PFSK-1 (cell line): Measurements from ENCODE around the gene UGCG.

Experiments
- FOXP2 ChIP-seq: optimal IDR thresholded peaks from 2 replicates; pipeline ENCODE3; 2011; ENCODE audit warnings: borderline replicate concordance, control low read depth, inconsistent platforms; ENCODE audit not compliant: insufficient read depth; ENCODE audit errors: extremely low read length, extremely low read depth
- POLR2AphosphoS5 ChIP-seq: IDR thresholded peaks from 2 replicates; pipeline ENCODE4 v1.6.1; 2012; ENCODE audit warnings: low read depth, mild to moderate bottlenecking, control low read depth, low read length, moderate library complexity
- REST ChIP-seq, 2 experiments: IDR thresholded peaks; 2 replicates each; pipeline versions ENCODE4 v1.6.1 to v1.8.0; 2011 to 2012; ENCODE audit warnings: low read depth in 2 of 2, low read length in 2 of 2, control low read depth in 1 of 2, inconsistent platforms in 1 of 2, mild to moderate bottlenecking in 1 of 2, moderate library complexity in 1 of 2; ENCODE audit not compliant: insufficient read depth in 1 of 2
- SIN3A ChIP-seq: IDR thresholded peaks from 2 replicates; pipeline ENCODE4 v1.6.1; 2012; ENCODE audit warnings: mild to moderate bottlenecking, low read length, moderate library complexity, borderline replicate concordance; ENCODE audit not compliant: insufficient read depth
- TAF1 ChIP-seq: IDR thresholded peaks from 2 replicates; pipeline ENCODE4 v1.6.1; 2012; ENCODE audit warnings: low read length, control low read depth, borderline replicate concordance; ENCODE audit not compliant: insufficient read depth

UGCG gene

GRCh38 chr9:111961575-111961974, 65.0 kb downstream of the UGCG start:
- TF ChIP-seq FOXP2 (peak; percentile 20), REST (IDR thresholded peaks at IDR 0.05; ENCODE audit: insufficient read depth in 1 of 2, low read depth in 2 of 2, low read length in 2 of 2) (no peak)

- no peak for TF ChIP-seq SIN3A
- no peak for TF ChIP-seq REST (IDR thresholded peaks at IDR 0.05; ENCODE audit: insufficient read depth in 1 of 2, low read depth in 2 of 2, low read length in 2 of 2)
- TF ChIP-seq FOXP2, result no peak
- no peak for TF ChIP-seq POLR2AphosphoS5
- no peak for TF ChIP-seq TAF1
Observed at GRCh38 chr9:111962021-111962420, 65.4 kb downstream of the UGCG start.

- TF ChIP-seq POLR2AphosphoS5, result no peak
- no peak for TF ChIP-seq TAF1
- no peak for TF ChIP-seq FOXP2
- TF ChIP-seq SIN3A, result no peak
- no peak for TF ChIP-seq REST (IDR thresholded peaks at IDR 0.05; ENCODE audit: insufficient read depth in 1 of 2, low read depth in 2 of 2, low read length in 2 of 2)
Observed at GRCh38 chr9:111963995-111964394, 67.4 kb downstream of the UGCG start.

GRCh38 chr9:111965566-111966019, 69.0 kb downstream of the UGCG start:
- TF ChIP-seq TAF1 (no peak), FOXP2 (no peak), REST (IDR thresholded peaks at IDR 0.05; ENCODE audit: insufficient read depth in 1 of 2, low read depth in 2 of 2, low read length in 2 of 2) (no peak)

- no peak for TF ChIP-seq REST (IDR thresholded peaks at IDR 0.05; ENCODE audit: insufficient read depth in 1 of 2, low read depth in 2 of 2, low read length in 2 of 2)
- no peak for TF ChIP-seq FOXP2
- no peak for TF ChIP-seq SIN3A
- no peak for TF ChIP-seq POLR2AphosphoS5
- TF ChIP-seq TAF1, result no peak
Observed at GRCh38 chr9:111966124-111966723, 69.6 kb downstream of the UGCG start.
